ENCODE results near the gene TXNL4B. TPM values are rescaled to one million over a fixed set of nuclear protein-coding genes. Genes with fewer than 3 reads are reported as not detected.

Gene TXNL4B
- total and polyA plus RNA-seq, 4 donors: 5.0 to 11.6 (median 7.5) TPM

GRCh38 chr16:72099377-72099818 is 6.0 kb upstream of the TXNL4B start (continued):
- TF ChIP-seq RXRA (IDR thresholded peaks at IDR 0.05): no peak
- TF ChIP-seq GABPA (IDR thresholded peaks at IDR 0.05 in 1 of 2, conservative IDR thresholded peaks at IDR 0.05 in 1 of 2): no peak
- TF ChIP-seq NR2F2 (IDR thresholded peaks at IDR 0.05): no peak
- TF ChIP-seq YY1 (IDR thresholded peaks at IDR 0.05): no peak
- TF ChIP-seq FOXA1 (IDR thresholded peaks at IDR 0.05): no peak
- peak; percentile 66 for TF ChIP-seq CTCF (IDR thresholded peaks at IDR 0.05; ENCODE audit: low read depth, low read length, missing input control)
- TF ChIP-seq SP1 (IDR thresholded peaks at IDR 0.05): no peak
- no peak for TF ChIP-seq MAX (IDR thresholded peaks at IDR 0.05)
- no peak for TF ChIP-seq JUND (IDR thresholded peaks at IDR 0.05)

- Histone ChIP-seq H3K27ac (ENCODE audit: low read depth in 1 of 2, low read length in 2 of 2) (no peak overlapping the region), H3K4me1 (ENCODE audit: control insufficient read depth in 4 of 4, insufficient read depth in 4 of 4, low read length in 3 of 4) (peaks cover 0 to 17% (median 13%) of the 10 kb centered on the region in 4 donors), H3K9ac (ENCODE audit: low read depth in 1 of 2, low read length in 2 of 2) (no peak overlapping the region), H3K27me3 (ENCODE audit: control insufficient read depth in 4 of 4, insufficient read depth in 4 of 4, low read length in 3 of 4) (no peaks in the 10 kb centered on the region), H3K9me3 (ENCODE audit: control insufficient read depth in 4 of 4, low read length in 3 of 4) (no peaks in the 10 kb centered on the region), H3K36me3 (ENCODE audit: control insufficient read depth in 4 of 4, insufficient read depth in 3 of 4, low read depth in 1 of 4, low read length in 3 of 4) (peaks cover 22 to 75% (median 63%) of the 10 kb centered on the region in 4 donors), H3K4me3 (ENCODE audit: low read depth in 1 of 3, low read length in 3 of 3) (no peak overlapping the region)
- 80% methylated on average over 15 of the region's 15 CpGs for WGBS
- TF ChIP-seq RXRA (IDR thresholded peaks at IDR 0.05): no peak
- TF ChIP-seq SP1 (IDR thresholded peaks at IDR 0.05): no peak
- TF ChIP-seq MAX (IDR thresholded peaks at IDR 0.05): no peak
- TF ChIP-seq GABPA (IDR thresholded peaks at IDR 0.05 in 1 of 2, conservative IDR thresholded peaks at IDR 0.05 in 1 of 2): no peak
- no peak for TF ChIP-seq TAF1 (conservative IDR thresholded peaks at IDR 0.05)
- no peak for TF ChIP-seq YY1 (IDR thresholded peaks at IDR 0.05)
- no peak for TF ChIP-seq HNF4A (conservative IDR thresholded peaks at IDR 0.05)
- TF ChIP-seq HNF4G (IDR thresholded peaks at IDR 0.05): no peak
- TF ChIP-seq CTCF (IDR thresholded peaks at IDR 0.05; ENCODE audit: low read depth, low read length, missing input control): no peak
- TF ChIP-seq RAD21 (IDR thresholded peaks at IDR 0.05): no peak
- DNase-seq (ENCODE audit: low spot score): no peak
Measured at GRCh38 chr16:72098936-72099335, 5.5 kb upstream of the TXNL4B start.

- H3K9me3 ChIP-seq (ENCODE audit: control insufficient read depth in 4 of 4, low read length in 3 of 4): no peaks in the 10 kb centered on the region
- DNase-seq (ENCODE audit: low spot score): no peak
- H3K9ac ChIP-seq (ENCODE audit: low read depth in 1 of 2, low read length in 2 of 2): peak overlapping the region; percentile 94
- H3K27ac ChIP-seq (ENCODE audit: low read depth in 1 of 2, low read length in 2 of 2): peak overlapping the region; percentile 78 to 88
- H3K36me3 ChIP-seq (ENCODE audit: control insufficient read depth in 4 of 4, insufficient read depth in 3 of 4, low read depth in 1 of 4, low read length in 3 of 4): peaks cover 12 to 42% (median 30%) of the 10 kb centered on the region in 4 donors
- WGBS: 2% methylated on average over 11 of the region's 11 CpGs
- peaks cover 0 to 38% (median 29%) of the 10 kb centered on the region in 4 donors for H3K4me1 ChIP-seq (ENCODE audit: control insufficient read depth in 4 of 4, insufficient read depth in 4 of 4, low read length in 3 of 4)
- H3K27me3 ChIP-seq (ENCODE audit: control insufficient read depth in 4 of 4, insufficient read depth in 4 of 4, low read length in 3 of 4): no peaks in the 10 kb centered on the region
- peak overlapping the region; percentile 65 to 99 (median 98) for H3K4me3 ChIP-seq (ENCODE audit: low read depth in 1 of 3, low read length in 3 of 3)
- TF ChIP-seq MAX (IDR thresholded peaks at IDR 0.05) (no peak), RAD21 (IDR thresholded peaks at IDR 0.05) (no peak), REST (IDR thresholded peaks at IDR 0.05) (no peak), GABPA (IDR thresholded peaks at IDR 0.05 in 1 of 2, conservative IDR thresholded peaks at IDR 0.05 in 1 of 2) (no peak), TAF1 (conservative IDR thresholded peaks at IDR 0.05) (no peak), ATF3 (IDR thresholded peaks at IDR 0.05) (no peak), NR2F2 (IDR thresholded peaks at IDR 0.05) (no peak), ZBTB33 (IDR thresholded peaks at IDR 0.05) (no peak), EGR1 (IDR thresholded peaks at IDR 0.05; ENCODE audit: low read depth in 2 of 2) (no peak), YY1 (IDR thresholded peaks at IDR 0.05) (no peak), HNF4G (IDR thresholded peaks at IDR 0.05) (no peak)
Measured at GRCh38 chr16:72094266-72094610, 818 bp upstream of the TXNL4B start.
